ENCODE data around the gene DGKQ. TPM values are rescaled to one million over a fixed set of nuclear protein-coding genes. Genes with fewer than 3 reads are reported as not detected.

DGKQ gene
- total RNA-seq, 4 donors from 2014 or later, result 51.8 to 147 (median 86.0) TPM

GRCh38 chr4:986879-987623 is 13.7 kb upstream of the DGKQ start, which contains the start of gene IDUA:
Gene IDUA, plus strand, starts transcription at chr4:987044. Its CDS starts 41 bp downstream, at chr4:987085.
- H3K4me1 ChIP-seq, result peaks cover 22 to 37% (median 30%) of the 10 kb centered on the region in 4 donors

DNA sequence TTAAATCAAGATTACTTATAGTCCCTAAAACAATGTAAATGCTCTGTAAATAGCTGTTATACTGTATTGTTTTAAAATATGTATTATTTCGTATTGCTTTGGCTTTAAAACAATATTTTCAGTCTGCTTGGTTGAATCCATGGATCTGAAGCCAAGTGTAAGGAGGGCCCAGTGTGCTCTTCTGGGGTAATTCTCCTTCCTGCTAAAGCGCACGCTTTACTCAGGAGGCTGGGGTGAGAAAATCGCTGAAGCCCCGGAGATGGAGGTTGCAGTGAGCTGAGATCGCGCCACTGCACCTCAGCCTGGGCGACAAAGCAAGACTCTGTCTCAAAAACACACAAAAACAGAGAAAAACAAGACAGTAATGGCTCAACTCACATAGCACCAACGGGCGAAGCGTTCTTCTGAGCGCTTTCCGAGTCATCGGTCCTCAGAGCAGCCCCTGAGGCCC is 13.1 kb upstream of the DGKQ start:
- Histone ChIP-seq H3K36me3 (no peaks in the 10 kb centered on the region), H3K27me3 (no peaks in the 10 kb centered on the region), H3K4me3 (peak overlapping the region; percentile 47 to 94 (median 79)), H3K4me1 (peaks cover 22 to 34% (median 29%) of the 10 kb centered on the region in 4 donors), H3K27ac (peak overlapping the region; percentile 67 to 83 (median 80)), H3K9me3 (no peaks in the 10 kb centered on the region)
- intact Hi-C loops (cut with DNase I; ENCODE audit: low total_unique reads), result no loop called here
- in situ Hi-C loops (cut with MboI; ENCODE audit: low pct_ligation_motif_present in 1 of 4, low pct_unique_long_range_greater_than_20kb in 1 of 4, low sequenced_read_pairs in 3 of 4), result no loop called here
- TF ChIP-seq, protein P1, sequence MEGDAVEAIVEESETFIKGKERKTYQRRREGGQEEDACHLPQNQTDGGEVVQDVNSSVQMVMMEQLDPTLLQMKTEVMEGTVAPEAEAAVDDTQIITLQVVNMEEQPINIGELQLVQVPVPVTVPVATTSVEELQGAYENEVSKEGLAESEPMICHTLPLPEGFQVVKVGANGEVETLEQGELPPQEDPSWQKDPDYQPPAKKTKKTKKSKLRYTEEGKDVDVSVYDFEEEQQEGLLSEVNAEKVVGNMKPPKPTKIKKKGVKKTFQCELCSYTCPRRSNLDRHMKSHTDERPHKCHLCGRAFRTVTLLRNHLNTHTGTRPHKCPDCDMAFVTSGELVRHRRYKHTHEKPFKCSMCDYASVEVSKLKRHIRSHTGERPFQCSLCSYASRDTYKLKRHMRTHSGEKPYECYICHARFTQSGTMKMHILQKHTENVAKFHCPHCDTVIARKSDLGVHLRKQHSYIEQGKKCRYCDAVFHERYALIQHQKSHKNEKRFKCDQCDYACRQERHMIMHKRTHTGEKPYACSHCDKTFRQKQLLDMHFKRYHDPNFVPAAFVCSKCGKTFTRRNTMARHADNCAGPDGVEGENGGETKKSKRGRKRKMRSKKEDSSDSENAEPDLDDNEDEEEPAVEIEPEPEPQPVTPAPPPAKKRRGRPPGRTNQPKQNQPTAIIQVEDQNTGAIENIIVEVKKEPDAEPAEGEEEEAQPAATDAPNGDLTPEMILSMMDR (IDR thresholded peaks at IDR 0.05), result no peak
- TF ChIP-seq EP300 (IDR thresholded peaks at IDR 0.05; ENCODE audit: low read depth) (no peak), POLR2AphosphoS5 (IDR thresholded peaks at IDR 0.05) (peak in 1 of 3 donors; percentile 18), POLR2A (IDR thresholded peaks at IDR 0.05) (no peak)
- WGBS, 2 donors (ENCODE audit: low coverage in 1 of 2), result 2% methylated on average over 6 to 12 of the region's 14 CpGs
- no peak for DNase-seq

More at GRCh38 chr4:986879-987623, 13.7 kb upstream of the DGKQ start, which contains the start of gene IDUA:
- Histone ChIP-seq H3K27ac (peak within 1 kb of the TSS; percentile 67 to 83 (median 80)), H3K36me3 (no peaks in the 10 kb centered on the region), H3K4me3 (peak within 1 kb of the TSS; percentile 47 to 94 (median 79)), H3K27me3 (no peaks in the 10 kb centered on the region), H3K9me3 (no peaks in the 10 kb centered on the region)
- in situ Hi-C loops (cut with MboI; ENCODE audit: low pct_ligation_motif_present in 1 of 4, low pct_unique_long_range_greater_than_20kb in 1 of 4, low sequenced_read_pairs in 3 of 4), result no loop called here
- intact Hi-C loops (cut with DNase I; ENCODE audit: low total_unique reads), result no loop called here
- 3% methylated on average over 20 of the region's 69 CpGs; no CpG with 5 or more reads in 1 of the 2 donors for WGBS, 2 donors (ENCODE audit: low coverage in 1 of 2)
- TF ChIP-seq POLR2A (IDR thresholded peaks at IDR 0.05), result peak; percentile 39
- TF ChIP-seq, protein P1 (IDR thresholded peaks at IDR 0.05), result peak in 4 of 5 experiments; percentile 34 to 42 (median 37)
- peak in 2 of 3 donors; percentile 2 to 24 for TF ChIP-seq POLR2AphosphoS5 (IDR thresholded peaks at IDR 0.05)
- no peak for TF ChIP-seq EP300 (IDR thresholded peaks at IDR 0.05; ENCODE audit: low read depth)
- peak; percentile 90 for DNase-seq

GRCh38 chr4:985123-985830 is 11.9 kb upstream of the DGKQ start:
- intact Hi-C loops (cut with DNase I; ENCODE audit: low total_unique reads), result no loop called here
- peak in 2 of 3 donors; percentile 56 to 72 for TF ChIP-seq POLR2AphosphoS5 (IDR thresholded peaks at IDR 0.05)
- peak; percentile 55 for TF ChIP-seq POLR2A (IDR thresholded peaks at IDR 0.05)
- TF ChIP-seq, protein P1 (IDR thresholded peaks at IDR 0.05), result no peak
- no peak for TF ChIP-seq EP300 (IDR thresholded peaks at IDR 0.05; ENCODE audit: low read depth)
- in situ Hi-C loops (cut with MboI; ENCODE audit: low pct_ligation_motif_present in 1 of 4, low pct_unique_long_range_greater_than_20kb in 1 of 4, low sequenced_read_pairs in 3 of 4), result no loop called here

More at GRCh38 chr4:985123-985830, 11.9 kb upstream of the DGKQ start:
- H3K4me3 ChIP-seq, result peak overlapping the region in 3 of 4 donors; percentile 13 to 40 (median 15)
- no peaks in the 10 kb centered on the region for H3K9me3 ChIP-seq
- peaks cover 22 to 34% (median 29%) of the 10 kb centered on the region in 4 donors for H3K4me1 ChIP-seq
- DNase-seq, result peak; percentile 89
- H3K27me3 ChIP-seq, result no peaks in the 10 kb centered on the region
- 49 to 53% methylated on average over 9 to 23 of the region's 23 CpGs for whole genome bisulfite sequencing, 2 donors (ENCODE audit: low coverage in 1 of 2)
- H3K36me3 ChIP-seq, result no peaks in the 10 kb centered on the region
- H3K27ac ChIP-seq, result peak overlapping the region in 3 of 4 donors; percentile 11 to 27 (median 14)

Measured in transverse colon (tissue), 4 donors.